Measurements from ENCODE around the gene SORCS2.

Gene SORCS2

GRCh38 chr4:7248857-7249256 is 56.5 kb downstream of the SORCS2 start:
- no peak for DNase-seq

DNA sequence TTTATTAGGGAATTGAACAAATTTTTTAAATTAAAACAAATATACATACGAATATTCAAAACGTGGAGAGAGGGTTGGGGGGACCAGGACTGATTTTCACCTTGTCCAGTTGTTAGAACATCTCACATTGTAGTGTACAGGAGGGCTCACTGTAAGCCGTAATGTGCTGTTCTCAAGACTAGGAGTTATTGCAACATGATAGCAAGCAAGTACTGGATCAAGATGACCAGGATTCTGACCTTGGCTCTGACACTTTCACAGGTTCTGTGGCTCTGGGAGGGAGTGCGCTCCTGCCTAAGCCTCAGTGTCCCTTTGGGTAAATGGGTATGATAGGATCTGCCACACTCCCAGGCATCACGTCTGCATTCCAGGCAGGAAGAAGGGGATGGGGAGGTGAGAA is 59.0 kb downstream of the SORCS2 start:
- DNase-seq = no peak

DNA sequence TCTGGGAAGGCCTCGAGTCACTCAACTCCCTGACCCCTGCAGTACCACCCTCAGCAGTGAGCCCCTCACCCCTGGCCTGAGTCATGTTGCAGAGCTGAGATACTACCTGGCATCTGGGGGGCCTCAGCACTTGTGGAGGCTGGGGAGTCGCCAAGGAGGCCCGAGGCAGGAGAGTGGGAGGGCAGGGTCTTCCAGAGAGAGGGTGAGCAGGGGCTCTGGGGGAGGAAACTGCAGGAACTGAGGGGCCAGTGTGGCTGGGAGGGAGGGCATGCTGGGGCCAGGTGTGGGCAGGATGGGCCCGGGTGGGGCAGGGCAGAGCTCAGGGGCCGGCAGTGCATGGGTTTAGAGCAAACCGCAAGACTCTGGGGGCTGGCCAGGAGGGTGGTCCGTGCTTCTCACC is 59.7 kb downstream of the SORCS2 start:
- DNase-seq = no peak

DNA sequence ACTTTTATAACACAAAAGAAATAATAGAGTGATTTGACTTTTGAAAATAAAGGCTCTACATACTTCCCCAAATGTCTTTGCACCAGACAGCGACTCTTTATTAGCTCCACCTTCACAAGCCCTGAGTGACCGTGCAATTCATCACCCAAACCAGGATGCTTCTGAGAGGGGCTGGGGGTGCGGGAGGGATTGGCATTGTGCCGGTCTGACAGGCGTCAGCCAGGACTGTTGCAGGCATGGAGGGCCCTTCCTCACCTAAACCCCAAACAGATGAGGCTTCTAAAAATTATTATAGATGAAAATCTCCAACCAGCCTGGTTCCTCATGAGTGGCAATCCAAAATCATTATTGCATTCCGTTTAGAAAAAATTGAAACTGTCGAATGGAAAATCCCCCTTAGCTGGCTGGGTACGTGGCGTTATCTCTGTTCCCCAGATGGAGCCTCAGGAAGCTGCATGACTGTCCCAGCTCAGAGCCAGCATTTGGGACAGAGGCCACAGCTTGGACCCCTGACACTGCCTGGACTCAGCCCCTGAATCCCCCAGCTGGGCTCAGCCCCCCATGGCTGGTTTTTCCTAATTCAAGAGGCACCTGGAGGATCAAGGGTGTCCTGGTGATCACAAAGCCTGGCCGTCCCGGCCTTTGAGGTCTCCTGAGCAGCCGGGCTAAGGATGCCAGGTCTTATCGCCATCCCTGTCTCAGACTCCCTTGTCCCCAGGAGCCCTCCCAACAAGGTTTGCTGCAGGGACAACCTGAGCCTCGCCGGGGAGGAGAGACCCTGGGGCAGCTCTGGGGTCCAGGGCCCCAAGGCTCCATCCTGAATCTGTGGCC is 60.4 kb downstream of the SORCS2 start:
- DNase-seq = no peak

DNA sequence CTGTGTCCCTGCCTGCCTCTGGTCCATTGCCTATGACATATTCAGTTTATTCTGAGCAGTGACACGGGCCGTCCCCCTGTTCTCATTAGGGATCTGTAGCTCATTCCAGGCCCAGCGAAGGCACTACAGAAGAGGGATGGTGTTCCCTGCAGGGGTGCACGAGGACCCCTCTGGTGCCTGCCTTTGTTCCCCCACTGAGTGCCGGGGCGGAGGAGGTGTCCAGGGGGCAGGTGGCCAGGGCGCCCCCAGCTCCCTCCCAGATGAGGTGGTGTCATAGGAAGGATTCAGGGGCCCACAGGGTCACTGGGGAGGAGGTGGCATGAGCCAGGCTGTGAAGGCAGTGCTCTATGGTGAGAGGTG is 61.0 kb downstream of the SORCS2 start:
- no peak for DNase-seq

DNA sequence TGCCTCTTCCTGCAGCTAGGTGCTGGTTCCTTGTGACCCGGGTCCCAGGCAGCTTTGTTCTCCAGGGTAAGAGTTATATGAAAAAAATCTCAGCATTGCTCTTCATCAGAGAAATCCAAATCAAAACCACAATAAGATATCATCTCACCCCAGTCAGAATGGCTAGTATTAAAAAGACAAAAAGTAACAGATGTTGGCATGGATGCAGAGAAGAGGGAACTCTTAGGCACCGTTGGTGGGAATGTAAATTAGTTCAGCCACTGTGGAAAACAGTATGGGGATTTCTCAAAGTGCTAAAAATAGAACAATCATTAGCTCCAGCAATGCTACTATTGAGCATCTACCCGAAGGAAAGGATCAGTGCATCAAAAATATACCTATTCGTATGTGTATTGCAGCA is 61.5 kb downstream of the SORCS2 start:
- no peak for DNase-seq

GRCh38 chr4:7254736-7255487 is 62.6 kb downstream of the SORCS2 start:
- DNase-seq = no peak

DNA sequence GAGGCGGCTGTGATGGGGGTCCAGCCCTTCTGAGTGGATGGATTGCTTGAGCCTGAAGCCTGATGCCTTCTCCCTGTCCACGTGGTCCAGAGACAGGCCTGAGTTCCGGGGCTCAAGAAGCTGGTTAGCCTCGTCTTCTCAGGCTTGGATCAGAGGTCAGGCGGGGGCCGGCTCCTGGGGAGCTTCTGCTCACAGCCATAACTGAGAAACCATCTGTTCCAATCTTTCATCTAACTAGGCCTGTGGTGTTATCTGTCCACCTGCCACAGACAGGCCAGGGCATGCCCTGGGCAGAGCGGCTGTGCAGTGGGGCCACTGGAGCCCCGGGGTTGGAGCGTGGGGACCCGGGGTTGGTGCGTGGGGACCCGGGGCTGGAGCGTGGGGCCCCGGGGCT is 63.1 kb downstream of the SORCS2 start:
- no peak for DNase-seq

DNA sequence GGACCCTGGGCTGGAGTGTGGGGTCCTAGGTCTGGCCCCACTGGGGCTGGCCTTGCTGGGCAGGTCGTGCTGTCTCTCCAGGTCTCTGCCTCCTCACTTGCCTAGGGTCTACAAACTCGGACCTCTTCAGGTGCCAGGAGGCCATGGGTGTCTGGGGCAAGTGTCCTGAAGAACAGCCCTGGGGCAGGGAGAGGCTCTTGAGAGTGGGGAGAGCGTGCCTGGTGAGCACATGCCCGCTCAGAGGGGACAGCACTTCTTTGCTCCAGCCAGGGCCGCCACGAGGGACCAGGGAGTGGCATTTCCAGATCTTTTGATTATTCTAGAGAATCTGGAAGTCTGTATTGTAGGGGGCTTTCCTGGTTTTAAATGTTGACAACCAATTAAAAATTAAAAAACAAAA is 63.7 kb downstream of the SORCS2 start:
- no peak for DNase-seq

DNA sequence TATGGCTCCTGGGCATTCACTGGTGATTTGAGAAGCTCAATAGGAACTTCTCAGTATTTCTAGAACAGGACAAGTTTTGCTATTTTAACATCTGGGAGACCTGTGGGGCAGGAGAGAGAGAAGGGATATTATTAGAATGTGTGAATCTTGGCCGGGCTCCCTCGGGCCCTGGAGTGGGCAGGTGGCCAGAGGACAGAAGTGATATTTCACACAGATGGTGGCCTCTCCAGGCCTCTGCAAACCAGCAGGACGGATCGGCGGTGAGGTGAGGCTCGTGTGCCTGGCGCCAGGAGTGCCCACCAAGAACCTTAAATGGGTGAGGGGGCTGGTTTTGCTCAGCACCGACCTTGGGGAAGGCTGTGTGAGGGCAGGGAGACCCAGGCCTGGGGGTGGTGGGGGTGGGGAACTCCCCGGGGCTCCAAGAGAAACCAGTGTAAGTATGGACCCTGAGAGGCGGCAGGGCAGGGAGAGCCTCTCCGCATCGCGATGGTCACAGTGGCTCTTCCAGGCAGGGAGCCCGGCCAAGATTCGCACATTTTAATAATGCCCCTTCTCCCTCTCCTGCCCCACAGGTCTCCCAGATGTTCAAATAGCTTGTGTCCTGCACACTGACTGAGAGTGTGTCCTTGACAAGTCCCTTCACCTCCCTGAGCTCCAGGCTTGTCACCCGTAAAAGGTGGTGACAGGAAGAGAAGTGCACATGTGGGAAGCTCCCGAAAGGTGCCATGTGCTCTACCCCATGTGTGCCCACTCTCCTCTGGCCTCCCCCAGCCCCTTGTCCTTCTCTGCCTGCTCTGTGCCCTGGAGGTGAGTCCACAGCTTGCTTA is 64.9 kb downstream of the SORCS2 start:
- no peak for DNase-seq

DNA sequence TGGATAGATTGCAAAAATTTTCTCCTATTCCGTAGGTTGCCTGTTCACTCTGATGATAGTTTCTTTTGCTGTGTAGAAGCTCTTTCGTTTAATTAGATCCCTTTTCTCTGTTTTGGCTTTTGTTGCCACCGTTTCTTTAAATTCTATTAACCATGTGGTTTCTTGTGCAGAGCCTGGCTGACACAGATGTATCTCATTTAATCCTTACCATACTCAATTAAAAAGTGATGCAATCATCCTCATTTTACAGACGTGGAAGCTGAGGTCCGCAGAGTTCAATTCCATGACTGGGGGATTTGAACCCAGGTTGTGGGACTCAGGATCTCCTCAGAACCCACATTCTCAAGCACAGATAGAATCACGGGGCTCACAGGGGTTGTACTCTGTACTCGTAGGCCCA is 66.7 kb downstream of the SORCS2 start:
- DNase-seq = no peak

GRCh38 chr4:7260569-7260968 is 68.2 kb downstream of the SORCS2 start:
- DNase-seq = no peak

GRCh38 chr4:7261087-7261486 is 68.7 kb downstream of the SORCS2 start:
- DNase-seq = no peak

DNA sequence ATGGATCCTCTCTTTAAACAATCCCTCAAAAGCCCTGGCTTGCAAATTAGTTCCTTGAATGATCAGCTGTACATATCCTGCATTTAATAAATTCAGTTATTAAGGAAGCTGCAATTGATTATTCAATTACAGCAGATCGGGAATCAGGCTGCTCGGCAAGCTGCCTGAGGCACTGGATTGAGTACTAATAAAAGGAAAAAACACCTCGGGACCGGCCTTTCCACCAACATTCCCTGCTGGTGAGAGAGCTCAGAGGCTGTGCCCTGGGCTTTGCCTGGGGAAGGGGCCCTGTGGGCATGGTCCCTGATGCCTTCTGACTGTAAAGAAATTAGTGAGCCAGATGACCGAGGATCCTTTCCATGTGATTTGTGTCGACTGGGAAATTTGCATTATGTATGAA is 69.2 kb downstream of the SORCS2 start:
- DNase-seq = no peak

- DNase-seq = no peak
These were observed 69.8 kb downstream of the SORCS2 start for GRCh38 chr4:7262134-7262533.

- DNase-seq = no peak
These were observed 70.8 kb downstream of the SORCS2 start for GRCh38 chr4:7263166-7263565.

- DNase-seq = no peak
These were observed 72.4 kb downstream of the SORCS2 start for GRCh38 chr4:7264694-7265093.

DNA sequence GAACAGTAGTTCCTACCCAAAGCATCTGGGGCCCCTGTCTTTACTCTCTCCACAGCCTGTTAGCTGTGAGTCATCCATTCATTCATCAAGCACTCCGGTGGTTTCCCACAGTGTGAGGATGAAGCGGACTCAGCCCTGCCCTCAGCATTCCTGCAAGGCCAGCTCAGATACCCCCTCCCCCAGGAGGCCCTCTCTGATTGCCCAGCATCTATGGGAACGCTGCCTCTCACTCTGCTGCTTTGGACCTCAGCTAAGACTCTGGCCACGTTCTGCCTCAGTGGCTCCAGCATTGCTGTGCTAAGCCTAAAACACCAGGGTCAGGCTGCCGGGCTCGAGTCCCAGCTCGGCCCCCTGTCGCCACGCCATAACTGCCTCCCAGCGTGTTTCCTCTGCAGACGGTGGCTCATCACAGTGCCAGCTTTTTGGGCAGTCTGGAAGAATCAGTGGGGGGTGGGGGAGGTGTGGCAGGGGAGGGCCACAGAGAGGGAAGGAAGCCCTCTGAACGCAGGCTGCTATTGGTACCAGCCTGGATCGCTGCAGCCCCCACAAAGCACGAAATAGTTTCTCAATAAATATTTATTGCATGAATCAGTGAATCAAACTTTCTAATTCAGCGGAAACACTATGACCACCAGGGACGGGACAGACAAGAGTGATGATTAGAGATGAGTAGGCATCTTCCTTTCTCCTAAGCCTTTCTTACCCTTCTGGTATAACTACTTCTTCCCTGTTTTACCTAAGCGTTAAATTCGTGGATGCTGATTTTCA is 74.4 kb downstream of the SORCS2 start:
- DNase-seq = no peak

DNA sequence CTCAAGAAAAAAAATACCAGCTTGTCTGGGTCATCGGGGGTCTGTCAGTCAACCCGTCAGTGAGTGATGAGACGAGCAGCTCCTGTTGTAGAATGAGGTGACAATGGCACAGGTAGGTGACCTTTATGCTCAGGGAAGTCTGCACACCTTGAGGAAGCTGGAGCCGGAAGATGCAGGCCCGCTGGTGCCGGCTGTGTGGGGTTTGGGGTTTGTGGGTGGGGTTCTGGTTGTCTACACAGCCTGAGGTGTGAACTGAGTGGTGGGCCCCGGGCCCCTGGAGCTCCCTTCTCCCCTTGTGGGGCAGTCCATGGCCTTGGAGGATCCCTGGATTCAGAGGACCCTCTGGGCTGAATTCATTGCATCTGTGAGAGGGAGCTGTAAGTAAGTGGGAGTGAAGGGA is 75.5 kb downstream of the SORCS2 start:
- DNase-seq = no peak

- DNase-seq = no peak
These were observed 76.6 kb downstream of the SORCS2 start for GRCh38 chr4:7268941-7269340.

DNA sequence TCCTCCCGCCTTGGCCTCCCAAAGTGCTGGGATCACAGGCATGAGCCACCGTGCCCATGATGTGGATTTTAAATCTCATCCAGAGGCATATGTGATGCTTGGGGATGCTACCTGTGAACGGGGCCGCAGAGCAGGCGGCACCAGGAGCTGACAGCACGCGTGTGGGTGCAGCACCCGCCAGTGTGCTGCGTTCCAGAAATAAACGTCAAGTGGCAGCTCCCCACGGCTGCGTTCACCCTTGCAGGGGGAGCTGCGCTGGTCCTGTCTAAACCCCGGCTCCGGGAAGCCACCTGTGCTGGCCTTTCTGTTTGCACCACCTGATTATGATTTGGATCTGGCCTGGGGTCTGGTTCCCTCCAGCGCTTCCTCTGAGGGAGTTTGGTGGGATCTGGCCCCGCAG is 77.8 kb downstream of the SORCS2 start:
- no peak for DNase-seq

DNA sequence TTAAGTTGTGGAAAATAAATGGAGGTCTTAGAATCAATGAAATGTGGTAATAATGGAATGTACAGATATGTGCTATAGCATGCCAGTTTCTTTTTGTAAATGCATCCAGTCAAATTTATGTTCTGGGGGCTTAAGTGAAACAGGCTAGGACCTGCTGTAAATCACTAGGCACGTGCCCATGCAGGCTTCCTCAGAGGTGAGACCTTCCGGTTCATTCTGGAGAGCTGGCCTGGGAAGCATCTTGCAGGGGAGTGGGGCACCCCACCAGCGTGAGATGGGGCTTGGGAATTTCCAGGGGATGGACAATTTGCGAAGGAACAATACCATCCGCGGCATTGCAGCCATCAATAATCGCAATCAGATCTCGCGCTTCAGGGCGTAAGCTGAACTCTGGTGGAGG is 80.1 kb downstream of the SORCS2 start:
- no peak for DNase-seq

DNA sequence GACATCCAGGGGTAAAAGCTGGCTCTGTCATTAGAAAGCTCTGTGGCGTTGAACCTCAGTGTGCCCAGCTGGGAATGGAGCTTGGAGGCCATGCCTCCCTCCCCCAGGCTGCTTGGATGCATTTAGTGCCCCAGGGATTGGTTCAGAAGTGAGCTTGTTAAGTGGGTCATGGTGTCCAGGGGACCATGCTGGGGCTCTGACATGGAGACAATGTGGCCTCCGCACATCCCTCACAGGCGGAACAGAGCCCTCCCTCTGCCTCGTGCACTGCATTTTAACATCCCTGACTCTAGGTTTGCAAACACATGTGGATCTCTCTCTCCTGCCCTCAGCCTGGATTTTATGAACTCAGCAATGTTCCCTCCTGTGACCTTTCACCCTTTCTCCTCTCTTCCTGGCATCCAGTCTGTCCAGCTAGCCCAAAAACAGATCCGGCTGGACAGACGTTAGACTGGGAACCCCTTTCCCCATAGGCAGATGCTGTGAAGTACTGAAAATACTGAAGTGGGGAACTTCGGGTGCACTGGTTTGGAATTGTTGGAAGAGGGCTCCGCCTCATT is 81.5 kb downstream of the SORCS2 start:
- no peak for DNase-seq

Measured in NCI-H510A (cell line).